Gastroesophageal sphincter (tissue), 3 donors: Measurements from ENCODE around the gene SGMS1.

ENCODE experiments used
- CTCF ChIP-seq, 4 experiments: fragments of 200-600 bp in 2 of 4; fragments of 450-650 bp in 2 of 4; sonication (generic) in 1 of 4; IDR thresholded peaks; one replicate each; pipeline ENCODE4 v1.5.1; 2017 to 2019; ENCODE audit warnings: antibody characterized with exemption in 4 of 4, mild to moderate bottlenecking in 2 of 4, moderate library complexity in 2 of 4
- EP300 ChIP-seq: sonication (generic); formaldehyde crosslinking; IDR thresholded peaks from one replicate; pipeline ENCODE4 v1.6.1; 2017; ENCODE audit warnings: antibody characterized with exemption, mild to moderate bottlenecking
- POLR2A ChIP-seq, 2 donors: fragments of 450-650 bp; IDR thresholded peaks; one replicate each; pipeline ENCODE4 v1.6.1; 2017; ENCODE audit warnings: antibody characterized with exemption in 2 of 2, mild to moderate bottlenecking in 2 of 2, moderate library complexity in 1 of 2
- POLR2AphosphoS5 ChIP-seq: sonication (generic); formaldehyde crosslinking; IDR thresholded peaks from one replicate; pipeline ENCODE4 v1.6.1; 2017; ENCODE audit warnings: antibody characterized with exemption

GRCh38 chr10:50390302-50390701, 233.5 kb downstream of the SGMS1 start:
- TF ChIP-seq CTCF (IDR thresholded peaks at IDR 0.05) (no peak), POLR2AphosphoS5 (no peak), POLR2A (IDR thresholded peaks at IDR 0.05) (no peak), EP300 (no peak)
